GM12874 (cell line): ENCODE data around the gene FBXO30.

ENCODE experiments used
- TF ChIP-seq, protein P1 (sequence below): IDR thresholded peaks from 2 replicates; pipeline ENCODE4 v1.5.1; 2011; ENCODE audit warnings: low read depth, mild to moderate bottlenecking, control low read depth, low read length, moderate library complexity; ENCODE audit not compliant: insufficient read depth

Gene FBXO30

DNA sequence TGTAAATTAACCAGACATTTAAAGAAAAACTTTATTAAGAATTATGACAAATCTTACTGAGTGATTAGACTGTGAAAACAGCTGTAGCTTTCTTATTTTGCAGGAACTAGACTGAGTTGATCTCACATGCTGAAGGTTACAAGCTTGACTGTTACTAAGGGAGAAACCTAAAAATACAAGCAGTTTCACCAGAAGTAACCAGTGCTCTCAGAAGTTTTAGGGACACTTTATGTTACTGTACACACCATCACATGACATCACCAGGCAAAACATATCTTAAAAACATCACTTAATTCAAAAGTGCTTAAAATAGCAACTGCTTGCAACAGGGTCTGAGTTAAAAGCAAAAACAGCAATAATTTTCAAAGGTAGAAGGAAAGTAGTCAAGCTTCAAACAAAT, 5.4 kb downstream of the FBXO30 start:
- TF ChIP-seq, protein P1, sequence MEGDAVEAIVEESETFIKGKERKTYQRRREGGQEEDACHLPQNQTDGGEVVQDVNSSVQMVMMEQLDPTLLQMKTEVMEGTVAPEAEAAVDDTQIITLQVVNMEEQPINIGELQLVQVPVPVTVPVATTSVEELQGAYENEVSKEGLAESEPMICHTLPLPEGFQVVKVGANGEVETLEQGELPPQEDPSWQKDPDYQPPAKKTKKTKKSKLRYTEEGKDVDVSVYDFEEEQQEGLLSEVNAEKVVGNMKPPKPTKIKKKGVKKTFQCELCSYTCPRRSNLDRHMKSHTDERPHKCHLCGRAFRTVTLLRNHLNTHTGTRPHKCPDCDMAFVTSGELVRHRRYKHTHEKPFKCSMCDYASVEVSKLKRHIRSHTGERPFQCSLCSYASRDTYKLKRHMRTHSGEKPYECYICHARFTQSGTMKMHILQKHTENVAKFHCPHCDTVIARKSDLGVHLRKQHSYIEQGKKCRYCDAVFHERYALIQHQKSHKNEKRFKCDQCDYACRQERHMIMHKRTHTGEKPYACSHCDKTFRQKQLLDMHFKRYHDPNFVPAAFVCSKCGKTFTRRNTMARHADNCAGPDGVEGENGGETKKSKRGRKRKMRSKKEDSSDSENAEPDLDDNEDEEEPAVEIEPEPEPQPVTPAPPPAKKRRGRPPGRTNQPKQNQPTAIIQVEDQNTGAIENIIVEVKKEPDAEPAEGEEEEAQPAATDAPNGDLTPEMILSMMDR = no peak

DNA sequence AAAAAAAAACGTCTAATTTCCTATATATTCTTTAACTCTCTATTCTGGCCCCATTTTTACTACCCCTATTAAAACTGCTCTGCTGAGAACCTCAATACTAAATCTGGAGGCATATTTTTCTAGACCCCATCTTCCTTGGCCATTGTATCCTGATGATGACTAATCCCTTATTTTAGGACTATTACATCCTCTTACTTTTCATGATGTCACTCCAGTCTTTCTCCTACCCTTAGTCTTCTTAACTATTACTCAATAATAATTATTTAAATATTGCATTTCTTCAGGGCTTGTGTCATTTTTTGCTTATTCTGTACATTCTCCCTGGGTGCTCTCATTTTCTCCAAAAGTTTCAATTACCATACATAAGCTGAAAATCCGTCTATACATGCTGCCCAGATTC, 6.4 kb downstream of the FBXO30 start:
- TF ChIP-seq, protein P1 = no peak

DNA sequence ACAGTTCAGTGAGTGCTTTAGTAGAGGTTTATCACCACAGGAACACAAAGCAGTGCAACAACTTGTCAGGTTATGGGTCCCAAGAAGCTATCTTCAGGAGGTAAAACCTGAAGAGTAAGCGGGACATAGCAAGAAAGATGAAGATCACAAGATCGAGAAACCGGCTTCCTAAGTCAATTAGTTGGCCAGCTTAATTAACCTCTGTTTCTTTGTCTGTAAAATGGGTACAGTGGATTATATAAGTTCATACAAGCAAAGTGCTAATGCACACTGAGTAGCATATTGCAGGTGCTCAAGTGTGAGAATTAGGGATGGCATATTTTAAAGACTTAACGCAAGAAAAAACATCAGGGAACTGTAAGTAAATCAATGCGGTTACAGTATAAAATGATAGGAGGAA, 12.5 kb downstream of the FBXO30 start:
- TF ChIP-seq, protein P1 = no peak

DNA sequence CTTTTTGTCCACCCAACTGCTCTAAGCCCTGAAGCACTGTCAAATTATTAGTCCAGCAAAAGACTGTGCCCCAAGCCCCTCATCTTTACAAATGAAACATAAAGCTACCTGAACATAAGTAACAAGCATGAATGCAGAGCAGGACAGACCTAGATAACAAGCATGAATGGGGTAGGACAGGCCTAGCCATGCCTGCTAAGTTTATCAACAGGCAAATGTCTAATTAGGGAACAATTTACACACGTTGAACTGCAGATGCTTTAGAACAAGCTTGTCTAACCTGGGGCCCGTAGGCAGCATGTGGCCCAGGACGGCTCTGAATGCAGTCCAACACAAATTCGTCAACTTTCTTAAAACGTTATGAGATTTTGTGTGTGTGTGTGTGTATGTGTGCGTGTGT, 13.6 kb downstream of the FBXO30 start:
- TF ChIP-seq, protein P1 = no peak

DNA sequence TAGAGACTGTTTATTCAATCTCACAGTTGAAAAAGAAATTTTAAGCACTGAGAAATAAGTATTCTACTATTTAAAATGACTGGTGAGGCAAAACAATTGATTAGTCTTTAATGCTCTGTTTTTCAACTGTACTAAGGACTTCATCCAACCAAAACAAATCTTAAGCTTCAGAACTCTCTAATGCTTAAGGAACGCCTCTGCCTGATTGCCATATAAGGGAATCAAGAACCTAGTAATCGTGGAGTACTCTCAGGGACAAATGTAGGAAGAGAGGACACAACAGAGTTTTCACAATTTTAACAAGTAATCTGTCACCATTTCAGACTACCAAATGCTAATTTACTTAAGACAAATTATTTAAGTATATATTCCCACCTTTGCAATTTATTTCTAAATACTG, 16.1 kb downstream of the FBXO30 start:
- TF ChIP-seq, protein P1 = no peak

DNA sequence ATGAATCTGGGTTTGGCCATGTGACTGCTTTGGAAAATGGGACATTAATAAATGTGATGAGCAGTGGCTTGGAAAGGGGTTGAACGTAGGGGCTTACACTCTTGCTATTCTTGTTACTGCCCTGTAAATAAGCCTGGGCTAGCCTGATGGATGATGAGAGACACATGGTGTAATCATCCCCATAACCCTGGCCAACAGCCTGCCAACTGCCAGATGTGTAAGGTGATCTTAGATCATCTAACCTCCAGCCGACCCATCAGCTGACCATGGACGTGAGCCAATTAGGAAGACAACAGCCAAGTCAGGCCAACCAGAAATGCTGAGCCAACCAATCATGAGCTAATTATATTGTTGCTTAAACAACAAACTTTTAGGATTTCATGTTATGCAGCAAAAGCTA, 25.2 kb downstream of the FBXO30 start:
- TF ChIP-seq, protein P1 = no peak

DNA sequence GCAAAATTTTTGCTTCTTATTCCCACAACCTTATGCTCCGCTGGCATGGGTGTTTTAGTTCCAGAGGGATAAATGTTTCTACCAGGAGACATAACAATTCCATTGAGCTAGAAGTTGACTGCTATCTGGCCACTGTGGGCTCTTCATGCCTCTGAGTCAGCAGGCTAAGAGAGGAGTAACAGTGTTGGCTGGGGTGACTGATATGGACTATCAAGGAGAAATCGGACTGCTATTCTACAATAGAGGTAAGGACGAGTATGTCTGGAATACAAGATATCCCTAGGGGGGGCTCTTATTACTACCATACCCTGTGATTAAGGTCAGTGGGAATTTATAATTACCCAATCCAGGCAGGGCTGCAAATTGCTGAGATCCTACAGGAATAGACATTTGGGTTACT, 26.9 kb downstream of the FBXO30 start:
- TF ChIP-seq, protein P1 = no peak

DNA sequence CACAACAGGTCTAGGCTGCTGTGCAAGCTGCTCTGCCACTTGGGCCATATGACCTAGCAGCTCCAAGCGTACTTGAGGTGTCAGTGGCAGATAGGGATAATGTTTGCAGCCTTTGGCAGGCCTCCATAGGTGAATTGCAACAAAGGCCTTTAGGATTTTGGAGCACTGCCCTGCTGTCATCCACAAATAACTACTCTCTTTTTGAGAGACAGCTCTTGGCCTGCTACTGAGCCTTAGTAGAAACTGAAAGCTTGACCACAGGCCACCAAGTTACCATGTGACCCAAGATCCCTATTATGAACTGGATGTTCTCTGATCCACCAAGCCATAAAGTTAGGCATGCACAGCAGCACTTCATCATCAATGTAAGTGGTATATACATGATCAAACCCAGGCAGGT, 29.9 kb downstream of the FBXO30 start:
- TF ChIP-seq, protein P1 = no peak
